ENCODE measurements around the gene PPM1D.

DNA sequence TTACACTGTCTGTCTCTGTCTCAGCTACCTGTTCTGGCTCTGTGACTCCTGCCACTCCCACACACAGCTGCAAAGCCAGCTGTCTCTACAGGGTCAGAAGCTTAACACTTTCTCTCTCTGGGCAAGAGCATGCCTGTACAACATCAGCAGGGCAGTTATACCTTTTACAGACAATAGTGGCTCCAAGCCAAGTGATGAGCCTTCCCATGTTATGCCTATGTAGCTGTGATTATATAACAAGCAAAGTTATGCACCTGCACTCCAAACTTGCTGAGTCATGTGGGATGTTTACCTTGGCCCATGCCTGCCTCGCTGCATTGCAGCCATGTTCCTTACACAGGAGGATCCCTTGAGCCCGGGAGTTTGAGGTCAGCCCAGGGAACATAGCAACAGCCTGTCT lies 42.2 kb upstream of the PPM1D start:
- TF ChIP-seq YY1 (IDR thresholded peaks at IDR 0.05; ENCODE audit: insufficient read depth, insufficient read length) (no peak), ZNF274 (IDR thresholded peaks at IDR 0.05; ENCODE audit: low read depth, low read length) (no peak), SUZ12 (IDR thresholded peaks at IDR 0.05; ENCODE audit: extremely low read depth, insufficient read depth, insufficient read length) (no peak)

Measured in NT2/D1 (cell line).